GM21529 (cell line): ENCODE results near the gene FAM124B.

Source experiments
- ATAC-seq: cut with Tn5 transposase; IDR thresholded peaks from one replicate; pipeline ENCODE4 v1.9.1; 2021; ENCODE audit not compliant: unreplicated experiment

FAM124B gene

GRCh38 chr2:224345492-224345891 lies 56.4 kb downstream of the FAM124B start:
- no peak for ATAC-seq

DNA sequence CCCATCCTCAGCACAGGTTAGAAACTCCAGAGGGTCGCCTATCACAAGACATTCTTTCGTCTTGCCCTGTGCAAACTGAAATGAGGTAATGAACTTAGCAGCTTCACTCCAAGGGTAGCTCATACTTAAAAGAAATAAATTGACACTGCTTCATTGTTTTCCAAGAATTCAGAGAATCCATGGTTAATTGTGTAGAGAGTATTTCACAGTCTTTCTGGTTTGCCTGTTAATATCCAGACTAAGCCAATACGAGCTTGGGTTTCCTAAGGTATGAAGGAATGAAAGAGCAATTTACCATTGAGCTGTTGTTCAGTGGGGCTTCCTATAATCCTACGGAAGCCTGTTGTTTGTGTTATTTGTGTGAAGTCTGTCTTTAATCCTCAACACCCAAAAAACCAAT lies 58.7 kb downstream of the FAM124B start:
- no peak for ATAC-seq

- ATAC-seq: no peak
These were observed 65.9 kb downstream of the FAM124B start for GRCh38 chr2:224335991-224336390.

GRCh38 chr2:224334726-224335125 lies 67.2 kb downstream of the FAM124B start:
- no peak for ATAC-seq

DNA sequence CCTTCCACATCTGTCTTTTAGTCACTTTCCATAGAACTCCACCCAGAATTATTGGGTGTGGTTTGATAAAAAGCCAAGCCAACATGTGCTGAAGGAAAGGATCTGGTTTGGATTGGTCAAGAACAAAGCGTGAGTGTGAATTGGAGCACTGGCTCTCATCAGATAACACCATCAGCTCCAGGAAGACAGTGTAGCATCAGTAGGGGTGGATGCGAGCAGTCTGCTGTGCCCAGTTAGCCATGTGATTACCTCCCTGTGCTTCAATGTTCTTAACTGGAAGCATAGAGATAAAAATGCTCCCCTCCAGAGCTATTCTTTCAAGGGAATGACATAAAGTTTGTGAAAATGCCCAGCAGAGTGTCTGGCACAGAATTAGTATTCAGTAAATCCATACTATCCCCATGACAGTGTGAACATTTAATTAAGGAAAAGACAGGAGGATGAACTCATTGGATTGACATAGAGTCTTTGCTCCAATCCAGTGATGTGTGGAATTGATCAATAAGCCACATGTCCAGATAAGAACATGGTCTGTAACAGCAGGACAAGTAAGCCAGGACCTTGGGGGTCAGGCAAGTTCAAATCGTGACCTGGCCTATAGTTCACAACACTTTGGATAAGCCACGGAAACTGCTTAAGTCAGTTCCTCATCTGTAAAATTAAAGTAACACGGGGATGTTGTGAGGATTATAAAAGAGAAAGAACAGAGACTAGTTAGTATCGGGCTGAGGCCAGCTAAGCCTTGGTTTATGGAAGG lies 68.0 kb downstream of the FAM124B start:
- no peak for ATAC-seq

DNA sequence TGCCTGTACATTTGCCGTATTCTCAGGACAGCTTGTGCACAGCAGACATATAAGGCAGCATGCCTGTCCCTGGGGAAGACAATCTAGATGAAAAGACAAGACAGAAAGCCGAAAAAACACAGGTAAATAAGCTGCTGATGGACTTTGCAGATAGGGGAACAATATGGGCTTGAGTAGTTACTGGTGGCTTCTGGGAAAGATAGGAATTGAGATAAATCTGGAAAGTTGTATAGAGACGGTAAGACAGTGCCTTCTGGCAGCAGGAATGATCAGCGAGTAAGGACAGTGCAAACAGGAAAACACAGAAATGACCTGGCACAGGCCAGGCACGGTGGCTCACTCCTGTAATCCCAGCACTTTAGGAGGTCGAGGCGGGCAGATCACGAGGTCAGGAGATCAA lies 70.2 kb downstream of the FAM124B start:
- ATAC-seq: no peak

DNA sequence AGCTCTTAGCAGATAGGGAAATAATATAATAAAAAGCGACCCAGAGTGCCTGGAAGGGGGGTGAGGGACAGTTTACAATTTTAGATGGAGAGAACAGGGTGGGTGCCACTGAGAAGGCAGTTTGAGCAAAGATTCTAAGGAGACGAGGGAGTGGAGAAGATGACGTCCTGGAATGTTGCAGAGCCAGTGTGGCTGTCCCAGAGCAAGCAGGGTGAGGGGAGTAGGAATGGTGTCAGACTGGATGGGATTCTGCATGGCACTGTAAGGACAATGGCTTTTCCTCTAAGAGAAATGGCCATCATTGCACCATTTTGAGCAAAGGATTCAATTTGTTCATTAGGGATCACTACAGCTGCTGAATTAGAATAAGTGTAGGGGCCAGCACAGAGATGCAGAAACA lies 73.1 kb downstream of the FAM124B start:
- ATAC-seq: no peak
